KMS-11 (cell line): ENCODE measurements around the gene TMEM184C.

ENCODE experiments used
- H2AFZ ChIP-seq: fragments of 200-600 bp; sonication (generic); 2 replicates; pipeline ENCODE4 v1.6.1; 2016; ENCODE audit warnings: antibody characterized with exemption, mixed run types, low read depth
- H3K27ac ChIP-seq: fragments of 200-600 bp; sonication (generic); 2 replicates; pipeline ENCODE4 v1.6.1; 2016; ENCODE audit warnings: mild to moderate bottlenecking, mixed run types
- H3K27me3 ChIP-seq: fragments of 200-600 bp; sonication (generic); 2 replicates; pipeline ENCODE4 v1.6.1; 2017; ENCODE audit warnings: mild to moderate bottlenecking, low read depth, mixed run types, moderate library complexity; ENCODE audit not compliant: insufficient read depth
- H3K36me3 ChIP-seq: fragments of 200-600 bp; sonication (generic); 2 replicates; pipeline ENCODE4 v1.6.1; 2017; ENCODE audit warnings: mild to moderate bottlenecking, mixed run types; ENCODE audit not compliant: insufficient read depth
- H3K4me1 ChIP-seq: fragments of 200-600 bp; sonication (generic); 2 replicates; pipeline ENCODE4 v1.6.1; 2016; ENCODE audit warnings: mild to moderate bottlenecking, low read depth, mixed run types; ENCODE audit not compliant: poor library complexity, severe bottlenecking
- H3K4me2 ChIP-seq: fragments of 200-600 bp; sonication (generic); 2 replicates; pipeline ENCODE4 v1.7.0; 2016; ENCODE audit warnings: mild to moderate bottlenecking, mixed run types
- H3K4me3 ChIP-seq: fragments of 200-600 bp; sonication (generic); IDR thresholded peaks from 2 replicates; pipeline ENCODE4 v1.6.1; 2017; ENCODE audit warnings: low read depth, low read length, mixed read lengths; ENCODE audit not compliant: insufficient read depth
- H3K79me2 ChIP-seq: fragments of 200-600 bp; sonication (generic); 2 replicates; pipeline ENCODE4 v1.6.1; 2016; ENCODE audit warnings: low read depth, mixed run types; ENCODE audit not compliant: insufficient read depth
- H3K9ac ChIP-seq: fragments of 200-600 bp; sonication (generic); 2 replicates; pipeline ENCODE4 v1.6.1; 2016; ENCODE audit warnings: mild to moderate bottlenecking, mixed run types
- H4K20me1 ChIP-seq: fragments of 200-600 bp; sonication (generic); 2 replicates; pipeline ENCODE4 v1.6.1; 2016; ENCODE audit warnings: mild to moderate bottlenecking, mixed run types; ENCODE audit not compliant: insufficient read depth
- CTCF ChIP-seq: fragments of 200-600 bp; sonication (generic); conservative IDR thresholded peaks from 2 replicates; pipeline ENCODE4 v1.6.1; 2017; ENCODE audit warnings: low read depth, mild to moderate bottlenecking, antibody characterized with exemption, low read length, moderate library complexity, mixed read lengths

TMEM184C gene

GRCh38 chr4:147617173-147617840 lies at the start of gene TMEM184C:
TMEM184C (plus strand) TSS chr4:147617397; CDS start chr4:147617957, 560 bp downstream.
- Histone ChIP-seq H3K27me3 (no peaks in the 10 kb centered on the region), H3K79me2 (peaks cover 32% of the 10 kb centered on the region), H2AFZ (peak within 1 kb of the TSS; percentile 84), H3K4me3 (peak within 1 kb of the TSS; percentile 75), H3K9ac (peak within 1 kb of the TSS; percentile 55; the same call in 1 of the 2 replicates), H3K4me1 (peaks cover 31% of the 10 kb centered on the region), H3K27ac (peak within 1 kb of the TSS; percentile 59), H4K20me1 (no peaks in the 10 kb centered on the region), H3K36me3 (no peaks in the 10 kb centered on the region), H3K4me2 (peak within 1 kb of the TSS; percentile 94)
- no peak for TF ChIP-seq CTCF

- Histone ChIP-seq H4K20me1 (no peaks in the 10 kb centered on the region), H3K27me3 (no peaks in the 10 kb centered on the region), H3K27ac (no peak overlapping the region), H3K79me2 (no peaks in the 10 kb centered on the region), H3K36me3 (no peaks in the 10 kb centered on the region), H3K4me1 (no peaks in the 10 kb centered on the region), H2AFZ (no peak overlapping the region), H3K4me3 (no peak overlapping the region), H3K4me2 (no peak overlapping the region), H3K9ac (no peak overlapping the region)
- TF ChIP-seq CTCF: no peak
These were observed 46.6 kb upstream of the TMEM184C start for GRCh38 chr4:147570616-147571015.

GRCh38 chr4:147571036-147571770 lies 46.0 kb upstream of the TMEM184C start:
- H2AFZ ChIP-seq: no peak overlapping the region
- H3K4me1 ChIP-seq: no peaks in the 10 kb centered on the region
- H3K79me2 ChIP-seq: no peaks in the 10 kb centered on the region
- H3K27ac ChIP-seq: no peak overlapping the region
- no peaks in the 10 kb centered on the region for H3K36me3 ChIP-seq
- no peaks in the 10 kb centered on the region for H4K20me1 ChIP-seq
- no peak overlapping the region for H3K4me2 ChIP-seq
- no peaks in the 10 kb centered on the region for H3K27me3 ChIP-seq
- no peak for TF ChIP-seq CTCF
- no peak overlapping the region for H3K9ac ChIP-seq
- H3K4me3 ChIP-seq: no peak overlapping the region

GRCh38 chr4:147576084-147576483 lies 41.1 kb upstream of the TMEM184C start:
- Histone ChIP-seq H4K20me1 (no peaks in the 10 kb centered on the region), H3K27me3 (no peaks in the 10 kb centered on the region), H3K9ac (no peak overlapping the region), H2AFZ (no peak overlapping the region), H3K79me2 (no peaks in the 10 kb centered on the region), H3K36me3 (no peaks in the 10 kb centered on the region), H3K4me1 (no peaks in the 10 kb centered on the region), H3K27ac (no peak overlapping the region), H3K4me3 (no peak overlapping the region), H3K4me2 (no peak overlapping the region)
- no peak for TF ChIP-seq CTCF
